ENCODE data around the gene TMEM108. TPM values are rescaled to one million over a fixed set of nuclear protein-coding genes. Genes with fewer than 3 reads are reported as not detected.

The TMEM108 gene
- total and polyA plus RNA-seq, 10 of the 15 experiments (the other 5 are each of a cell fraction or from before 2014, with no cell fraction given) = 0.02 to 0.58 (median 0.12) TPM; not detected in 5

GRCh38 chr3:133081016-133081415 lies 42.8 kb downstream of the TMEM108 start (continued):
- TF ChIP-seq TBL1XR1 (IDR thresholded peaks at IDR 0.05; ENCODE audit: low read depth, low read length) (no peak), BHLHE40 (IDR thresholded peaks at IDR 0.05; ENCODE audit: borderline replicate concordance in 1 of 2, low read depth in 2 of 2, low read length in 1 of 2) (no peak), ZNF687 (IDR thresholded peaks at IDR 0.05) (no peak), SMAD5 (IDR thresholded peaks at IDR 0.05; ENCODE audit: low read depth) (no peak)

GRCh38 chr3:133083395-133083794 lies 45.2 kb downstream of the TMEM108 start:
- TF ChIP-seq EP300 (IDR thresholded peaks at IDR 0.05; ENCODE audit: borderline replicate concordance in 1 of 2, control insufficient read depth in 1 of 2, low read depth in 2 of 2, low read length in 2 of 2) (no peak), BCLAF1 (IDR thresholded peaks at IDR 0.05) (no peak), ZBTB11 (CRISPR knock-in tag; IDR thresholded peaks at IDR 0.05) (no peak)
- no peak for DNase-seq (ENCODE audit: low read depth, low spot score)
- no peak for FAIRE-seq
- Histone ChIP-seq H3K36me3 (ENCODE audit: control insufficient read depth in 2 of 2, insufficient read depth in 2 of 2, low read length in 1 of 2) (no peaks in the 10 kb centered on the region), H2AFZ (ENCODE audit: control insufficient read depth, low read depth, low read length) (no peak overlapping the region), H3K4me3 (no peak overlapping the region), H3K27me3 (replicated peaks in 1 of 2; ENCODE audit: control insufficient read depth in 2 of 2, insufficient read depth in 2 of 2, low read length in 1 of 2) (no peaks in the 10 kb centered on the region; a peak in 1 of 4 replicates), H3K79me2 (ENCODE audit: control insufficient read depth, insufficient read depth, low read length) (no peaks in the 10 kb centered on the region), H3K4me1 (ENCODE audit: control insufficient read depth, insufficient read depth, low read length) (no peaks in the 10 kb centered on the region), H3K9ac (ENCODE audit: control insufficient read depth, insufficient read depth, low read length) (no peak overlapping the region), H3K9me3 (replicated peaks; ENCODE audit: control insufficient read depth, insufficient read depth, low read length) (no peaks in the 10 kb centered on the region; the same call in 2 of the 3 replicates), H3K4me2 (ENCODE audit: control insufficient read depth, insufficient read depth) (no peak overlapping the region), H4K20me1 (ENCODE audit: control insufficient read depth, insufficient read depth) (no peaks in the 10 kb centered on the region), H3K27ac (ENCODE audit: control insufficient read depth, insufficient read depth) (no peak overlapping the region)
- WGBS (ENCODE audit: insufficient coverage, insufficient replicate concordance, low lambda C conversion rate, missing lambda C conversion rate) = 5% methylated on average over 1 of the region's 1 CpG
- CTCF ChIA-PET = no interaction called here
- SMC1A ChIA-PET (ENCODE audit: uncharacterized antibody, unreplicated experiment) = no interaction called here
- POLR2A ChIA-PET = no interaction called here
- in situ Hi-C loops (cut with MboI) (no loop called here), intact Hi-C loops (cut with micrococcal nuclease; ENCODE audit: unreplicated experiment) (no loop called here)
- no peak for ATAC-seq
- BruUV-seq (replicated peaks) = no TSS peak
- RAD21 ChIA-PET (ENCODE audit: unreplicated experiment) = no interaction called here

Measured in GM12878 (cell line).